CD14-positive monocyte (primary cell): ENCODE results near the gene SSBP2. TPM values are rescaled to one million over a fixed set of nuclear protein-coding genes. Genes with fewer than 3 reads are reported as not detected.

Source experiments
- DNase-seq, 3 donors: peaks; one replicate each; pipeline ENCODE4 v3.0.0-alpha.2; 2011 to 2022
- H2AFZ ChIP-seq: 2 replicates; pipeline ENCODE4 v1.6.0; 2012; ENCODE audit warnings: mild to moderate bottlenecking, low read depth, low read length, inconsistent platforms; ENCODE audit not compliant: insufficient read depth, poor library complexity, severe bottlenecking
- H3K27ac ChIP-seq, 2 donors: 1 replicate in 1 of 2; 2 replicates in 1 of 2; pipeline ENCODE4 v1.5.1; 2012 to 2013; ENCODE audit warnings: low read length in 2 of 2, control low read depth in 1 of 2, inconsistent platforms in 1 of 2, low read depth in 1 of 2, mild to moderate bottlenecking in 1 of 2
- H3K27me3 ChIP-seq, 2 donors: one replicate each; pipeline versions ENCODE4 v1.6.0 to v1.6.1; 2011 to 2013; ENCODE audit warnings: low read length in 2 of 2; ENCODE audit not compliant: control insufficient read depth in 2 of 2, insufficient read depth in 2 of 2
- H3K36me3 ChIP-seq, 2 donors: replicated peaks in 1 of 2; 1 replicate in 1 of 2; 2 replicates in 1 of 2; pipeline versions ENCODE4 v1.5.1 to v1.6.1; 2012 to 2013; ENCODE audit warnings: low read length in 2 of 2, control low read depth in 1 of 2, inconsistent platforms in 1 of 2, mild to moderate bottlenecking in 1 of 2; ENCODE audit not compliant: insufficient read depth in 2 of 2, control insufficient read depth in 1 of 2
- H3K4me1 ChIP-seq, 2 donors: 1 replicate in 1 of 2; 2 replicates in 1 of 2; pipeline versions ENCODE4 v1.5.1 to v1.6.1; 2012 to 2013; ENCODE audit warnings: low read length in 2 of 2, control low read depth in 1 of 2, inconsistent platforms in 1 of 2, mild to moderate bottlenecking in 1 of 2, moderate library complexity in 1 of 2; ENCODE audit not compliant: insufficient read depth in 2 of 2, control insufficient read depth in 1 of 2
- H3K4me2 ChIP-seq: replicated peaks from 2 replicates; pipeline ENCODE3; 2012; ENCODE audit warnings: low read length, moderate library complexity, mild to moderate bottlenecking; ENCODE audit not compliant: poor library complexity, severe bottlenecking; ENCODE audit errors: extremely low read depth
- H3K4me3 ChIP-seq, 3 experiments: fragments of 200-600 bp in 1 of 3; sonication (generic) in 1 of 3; replicated peaks in 1 of 3; 1 replicate in 2 of 3; 2 replicates in 1 of 3; pipeline ENCODE4 v1.5.1; 2011 to 2013; ENCODE audit warnings: low read length in 3 of 3, mild to moderate bottlenecking in 3 of 3, control low read depth in 2 of 3, low read depth in 2 of 3, inconsistent platforms in 1 of 3, moderate library complexity in 1 of 3
- H3K79me2 ChIP-seq: 2 replicates; pipeline ENCODE4 v1.6.0; 2012; ENCODE audit warnings: mild to moderate bottlenecking, control low read depth, inconsistent platforms, low read length, moderate library complexity; ENCODE audit not compliant: insufficient read depth
- H3K9ac ChIP-seq: 2 replicates; pipeline ENCODE4 v1.6.0; 2017; ENCODE audit warnings: low read length, mild to moderate bottlenecking; ENCODE audit not compliant: insufficient read depth, poor library complexity, severe bottlenecking
- H3K9me3 ChIP-seq, 2 donors: replicated peaks in 1 of 2; 1 replicate in 1 of 2; 2 replicates in 1 of 2; pipeline versions ENCODE4 v1.5.1 to v1.6.1; 2012 to 2013; ENCODE audit warnings: low read length in 2 of 2, control low read depth in 1 of 2; ENCODE audit not compliant: control insufficient read depth in 1 of 2, insufficient read depth in 1 of 2
- H4K20me1 ChIP-seq: 2 replicates; pipeline ENCODE4 v1.6.0; 2012; ENCODE audit warnings: mild to moderate bottlenecking, low read length, control low read depth, moderate library complexity; ENCODE audit not compliant: insufficient read depth
- H3K27ac Mint-ChIP-seq, 7 donors: one replicate each; pipeline ENCODE4 v1.8.0; 2020; ENCODE audit warnings: mild to moderate bottlenecking in 7 of 7, mixed read lengths in 7 of 7, moderate library complexity in 6 of 7, inconsistent platforms in 2 of 7
- H3K27me3 Mint-ChIP-seq, 3 donors: one replicate each; pipeline ENCODE4 v1.8.0; 2021 to 2022; ENCODE audit warnings: low read depth in 3 of 3, mild to moderate bottlenecking in 3 of 3, mixed read lengths in 3 of 3, moderate library complexity in 3 of 3, inconsistent platforms in 1 of 3
- H3K36me3 Mint-ChIP-seq, 2 donors: one replicate each; pipeline ENCODE4 v1.8.0; 2020; ENCODE audit warnings: mixed read lengths in 2 of 2, inconsistent platforms in 1 of 2, mild to moderate bottlenecking in 1 of 2
- H3K4me1 Mint-ChIP-seq: one replicate; pipeline ENCODE4 v1.8.0; 2020; ENCODE audit warnings: mild to moderate bottlenecking, mixed read lengths
- H3K4me3 Mint-ChIP-seq, 2 donors: one replicate each; pipeline ENCODE4 v1.8.0; 2020; ENCODE audit warnings: mild to moderate bottlenecking in 2 of 2, mixed read lengths in 2 of 2, moderate library complexity in 1 of 2
- H3K9me3 Mint-ChIP-seq, 7 donors: one replicate each; pipeline ENCODE4 v1.8.0; 2020 to 2022; ENCODE audit warnings: mixed read lengths in 7 of 7, mild to moderate bottlenecking in 6 of 7, moderate library complexity in 6 of 7, inconsistent platforms in 2 of 7
- CTCF ChIP-seq: fragments of 200-600 bp; IDR thresholded peaks from one replicate; pipeline ENCODE4 v1.8.0; 2022; ENCODE audit warnings: antibody characterized with exemption, mild to moderate bottlenecking
- WGBS: methylation state at CpG from one replicate; pipeline ENCODE4 v1.1.5; 2013; ENCODE audit warnings: missing lambda C conversion rate; ENCODE audit not compliant: insufficient coverage; 5-methylcytosine and 5-hydroxymethylcytosine counted together
- intact Hi-C, 2 donors: fragments of 100-400 bp; cut with micrococcal nuclease; formaldehyde crosslinking; loops; one replicate each; pipeline versions ENCODE4 v1.15.0 to v1.15.1; 2023
- polyA plus RNA-seq, 3 donors: library from polyadenylated mRNA; depleted of rRNA in 1 of 3; unstranded in 2 of 3; stranded (reverse) in 1 of 3; fragments of 300-500 nt in 2 of 3; fragments of >200 nt in 1 of 3; fragmentation: Illumina TruSeq in 2 of 3; gene quantifications; 1 replicate in 2 of 3; 2 replicates in 1 of 3; pipeline ENCODE4 v1.2.3, GENCODE V29; 2012 to 2021

SSBP2 gene
- polyA plus RNA-seq, 3 donors, result 29.1 to 55.2 (median 53.4) TPM

GRCh38 chr5:81522571-81522970, 228.3 kb downstream of the SSBP2 start:
- Mint-ChIP-seq H3K4me3 (no peak overlapping the region), H3K4me1 (peaks cover 9% of the 10 kb centered on the region), H3K9me3 (no peaks in the 10 kb centered on the region), H3K36me3 (no peaks in the 10 kb centered on the region), H3K27me3 (no peaks in the 10 kb centered on the region), H3K27ac (no peak overlapping the region)
- H3K9me3 ChIP-seq, result no peaks in the 10 kb centered on the region
- no peak overlapping the region for H3K27ac ChIP-seq
- intact Hi-C loops, result no loop called here
- H3K27me3 ChIP-seq, result no peaks in the 10 kb centered on the region
- no peak for DNase-seq
- no peaks in the 10 kb centered on the region for H3K4me1 ChIP-seq
- H3K4me3 ChIP-seq, result no peak overlapping the region
- TF ChIP-seq CTCF, result no peak
- H4K20me1 ChIP-seq, result no peaks in the 10 kb centered on the region
- H2AFZ ChIP-seq, result no peak overlapping the region
- H3K79me2 ChIP-seq, result no peaks in the 10 kb centered on the region
- H3K9ac ChIP-seq, result no peak overlapping the region
- 100% methylated on average over 1 of the region's 1 CpG for WGBS
- H3K4me2 ChIP-seq, result no peak overlapping the region
- no peaks in the 10 kb centered on the region for H3K36me3 ChIP-seq

- no peak overlapping the region for H3K27ac ChIP-seq
- Mint-ChIP-seq H3K27ac (no peak overlapping the region), H3K36me3 (no peaks in the 10 kb centered on the region), H3K9me3 (no peaks in the 10 kb centered on the region), H3K27me3 (no peaks in the 10 kb centered on the region), H3K4me3 (no peak overlapping the region), H3K4me1 (peaks cover 17% of the 10 kb centered on the region)
- H3K9me3 ChIP-seq, result no peaks in the 10 kb centered on the region
- H2AFZ ChIP-seq, result no peak overlapping the region
- intact Hi-C loops, result no loop called here
- H3K4me2 ChIP-seq, result no peak overlapping the region
- no peak overlapping the region for H3K4me3 ChIP-seq
- no peak overlapping the region for H3K9ac ChIP-seq
- H3K4me1 ChIP-seq, result peaks cover 0 to 5% of the 10 kb centered on the region in 2 donors
- no peak for TF ChIP-seq CTCF
- H3K36me3 ChIP-seq, result no peaks in the 10 kb centered on the region
- DNase-seq, result no peak
- H4K20me1 ChIP-seq, result no peaks in the 10 kb centered on the region
- H3K79me2 ChIP-seq, result no peaks in the 10 kb centered on the region
- no peaks in the 10 kb centered on the region for H3K27me3 ChIP-seq
Observed at GRCh38 chr5:81520769-81521168, 230.1 kb downstream of the SSBP2 start.
